Measurements from ENCODE around the gene OMD. TPM values are rescaled to one million over a fixed set of nuclear protein-coding genes. Genes with fewer than 3 reads are reported as not detected.
A peak's percentile ranks its signal among the peaks of the same experiment; 100 is the strongest.

Gene OMD, protein sequence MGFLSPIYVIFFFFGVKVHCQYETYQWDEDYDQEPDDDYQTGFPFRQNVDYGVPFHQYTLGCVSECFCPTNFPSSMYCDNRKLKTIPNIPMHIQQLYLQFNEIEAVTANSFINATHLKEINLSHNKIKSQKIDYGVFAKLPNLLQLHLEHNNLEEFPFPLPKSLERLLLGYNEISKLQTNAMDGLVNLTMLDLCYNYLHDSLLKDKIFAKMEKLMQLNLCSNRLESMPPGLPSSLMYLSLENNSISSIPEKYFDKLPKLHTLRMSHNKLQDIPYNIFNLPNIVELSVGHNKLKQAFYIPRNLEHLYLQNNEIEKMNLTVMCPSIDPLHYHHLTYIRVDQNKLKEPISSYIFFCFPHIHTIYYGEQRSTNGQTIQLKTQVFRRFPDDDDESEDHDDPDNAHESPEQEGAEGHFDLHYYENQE
- not detected in 3 replicates for total RNA-seq

DNA sequence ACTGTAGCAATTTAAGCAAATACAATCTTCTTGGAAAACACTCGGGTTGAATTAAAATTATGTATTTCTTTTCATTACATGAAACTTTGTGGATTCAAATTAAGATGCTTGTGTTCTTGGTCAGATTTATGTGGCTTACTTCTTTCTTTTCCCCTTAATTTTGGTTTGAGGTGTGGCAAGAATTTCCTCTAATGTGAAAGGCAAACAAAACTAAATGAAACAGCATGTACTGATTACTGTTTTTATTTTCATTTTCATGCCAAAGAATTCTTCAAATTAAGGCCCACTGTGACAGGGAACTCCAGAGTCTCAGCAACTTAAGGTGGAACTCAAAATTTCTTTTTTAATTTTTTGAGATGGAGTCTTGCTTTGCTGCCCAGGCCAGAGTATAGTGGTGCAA lies at the start of gene OMD:
TSS of gene OMD (minus strand) at position 132 of the 400 bp plus-strand sequence. CDS start 6,913 bp downstream, outside the sequence.
- Mint-ChIP-seq H3K36me3 (no peaks in the 10 kb centered on the region), H3K9me3 (no peaks in the 10 kb centered on the region), H3K4me3 (no peak within 1 kb of the TSS), H3K27me3 (ENCODE audit: low read depth) (no peaks in the 10 kb centered on the region), H3K4me1 (peaks cover 25% of the 10 kb centered on the region), H3K27ac (peak within 1 kb of the TSS; percentile 35)
- TF ChIP-seq, protein P1, sequence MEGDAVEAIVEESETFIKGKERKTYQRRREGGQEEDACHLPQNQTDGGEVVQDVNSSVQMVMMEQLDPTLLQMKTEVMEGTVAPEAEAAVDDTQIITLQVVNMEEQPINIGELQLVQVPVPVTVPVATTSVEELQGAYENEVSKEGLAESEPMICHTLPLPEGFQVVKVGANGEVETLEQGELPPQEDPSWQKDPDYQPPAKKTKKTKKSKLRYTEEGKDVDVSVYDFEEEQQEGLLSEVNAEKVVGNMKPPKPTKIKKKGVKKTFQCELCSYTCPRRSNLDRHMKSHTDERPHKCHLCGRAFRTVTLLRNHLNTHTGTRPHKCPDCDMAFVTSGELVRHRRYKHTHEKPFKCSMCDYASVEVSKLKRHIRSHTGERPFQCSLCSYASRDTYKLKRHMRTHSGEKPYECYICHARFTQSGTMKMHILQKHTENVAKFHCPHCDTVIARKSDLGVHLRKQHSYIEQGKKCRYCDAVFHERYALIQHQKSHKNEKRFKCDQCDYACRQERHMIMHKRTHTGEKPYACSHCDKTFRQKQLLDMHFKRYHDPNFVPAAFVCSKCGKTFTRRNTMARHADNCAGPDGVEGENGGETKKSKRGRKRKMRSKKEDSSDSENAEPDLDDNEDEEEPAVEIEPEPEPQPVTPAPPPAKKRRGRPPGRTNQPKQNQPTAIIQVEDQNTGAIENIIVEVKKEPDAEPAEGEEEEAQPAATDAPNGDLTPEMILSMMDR (IDR thresholded peaks at IDR 0.05; ENCODE audit: unreplicated experiment): no peak
- no peak for DNase-seq (ENCODE audit: low spot score in 2 of 2, unreplicated experiment in 2 of 2)

DNA sequence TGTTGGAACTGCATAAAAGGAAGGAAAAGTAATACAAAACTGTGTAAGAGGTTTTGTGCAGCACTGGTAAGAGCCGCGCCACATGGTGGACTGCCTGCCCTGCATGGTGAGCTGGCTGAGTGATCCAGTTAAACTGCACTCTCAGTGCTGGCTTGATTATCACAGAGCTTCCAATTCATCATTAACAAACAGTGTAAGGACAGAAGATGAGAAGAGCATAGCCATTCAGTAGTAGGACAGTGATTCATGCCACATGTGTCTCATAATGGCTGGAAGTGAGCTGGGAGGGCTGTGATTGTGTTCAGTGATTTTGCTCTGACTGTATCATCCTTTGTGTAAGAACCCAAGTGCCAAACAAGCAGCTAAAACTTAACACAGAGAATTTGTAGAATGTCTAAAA lies 43.9 kb upstream of the OMD start:
- no peak for DNase-seq (ENCODE audit: low spot score in 2 of 2, unreplicated experiment in 2 of 2)
- Mint-ChIP-seq H3K27ac (no peak overlapping the region), H3K36me3 (no peaks in the 10 kb centered on the region), H3K4me3 (no peak overlapping the region), H3K4me1 (peaks cover 6% of the 10 kb centered on the region), H3K9me3 (no peaks in the 10 kb centered on the region), H3K27me3 (ENCODE audit: low read depth) (no peaks in the 10 kb centered on the region)
- TF ChIP-seq, protein P1 (IDR thresholded peaks at IDR 0.05; ENCODE audit: unreplicated experiment): no peak

DNA sequence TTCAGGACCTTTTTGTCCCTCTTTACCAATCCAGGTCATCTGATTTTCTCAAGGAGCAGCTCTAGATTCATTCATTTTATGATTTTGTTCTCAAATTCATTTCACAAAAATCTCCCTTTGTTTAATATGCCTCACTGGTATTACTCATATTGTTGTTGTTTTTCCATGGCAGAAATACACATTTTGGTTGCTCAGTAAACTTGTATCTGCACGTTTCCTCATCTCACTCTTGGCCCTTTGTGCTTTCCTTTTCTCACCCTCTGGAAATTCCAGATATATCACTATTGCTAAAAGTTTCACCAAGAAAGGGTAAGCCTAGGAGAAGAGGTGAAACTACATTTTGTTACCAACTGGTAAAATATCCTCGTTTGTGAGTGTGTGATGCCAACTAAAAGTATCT lies 43.2 kb upstream of the OMD start:
- Mint-ChIP-seq H3K9me3 (no peaks in the 10 kb centered on the region), H3K27ac (no peak overlapping the region), H3K27me3 (ENCODE audit: low read depth) (no peaks in the 10 kb centered on the region), H3K36me3 (no peaks in the 10 kb centered on the region), H3K4me1 (peaks cover 6% of the 10 kb centered on the region), H3K4me3 (no peak overlapping the region)
- no peak for DNase-seq (ENCODE audit: low spot score in 2 of 2, unreplicated experiment in 2 of 2)
- TF ChIP-seq, protein P1 (IDR thresholded peaks at IDR 0.05; ENCODE audit: unreplicated experiment): no peak

DNA sequence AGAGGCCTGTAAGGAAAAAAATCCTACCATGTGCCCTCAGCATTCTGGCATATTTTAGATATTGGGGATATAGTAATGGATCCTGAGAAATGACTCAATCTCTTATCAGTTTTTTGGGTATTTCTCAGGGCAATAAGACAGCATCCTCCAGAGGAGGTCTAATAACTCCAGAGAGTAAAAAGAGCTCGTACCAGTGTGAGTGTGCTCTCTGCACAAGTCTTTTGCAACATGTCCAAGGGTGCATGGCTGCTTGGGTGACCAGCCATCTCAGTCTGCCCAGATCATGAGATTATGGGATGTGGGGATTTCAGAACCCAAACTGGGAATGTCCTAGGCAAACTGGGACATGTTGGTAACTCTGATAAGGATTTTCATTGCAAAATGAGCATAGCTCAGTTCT lies 42.8 kb upstream of the OMD start:
- Mint-ChIP-seq H3K27ac (no peak overlapping the region), H3K9me3 (no peaks in the 10 kb centered on the region), H3K27me3 (ENCODE audit: low read depth) (no peaks in the 10 kb centered on the region), H3K4me1 (peaks cover 6% of the 10 kb centered on the region), H3K4me3 (no peak overlapping the region), H3K36me3 (no peaks in the 10 kb centered on the region)
- TF ChIP-seq, protein P1 (IDR thresholded peaks at IDR 0.05; ENCODE audit: unreplicated experiment): no peak
- DNase-seq (ENCODE audit: low spot score in 2 of 2, unreplicated experiment in 2 of 2): no peak

DNA sequence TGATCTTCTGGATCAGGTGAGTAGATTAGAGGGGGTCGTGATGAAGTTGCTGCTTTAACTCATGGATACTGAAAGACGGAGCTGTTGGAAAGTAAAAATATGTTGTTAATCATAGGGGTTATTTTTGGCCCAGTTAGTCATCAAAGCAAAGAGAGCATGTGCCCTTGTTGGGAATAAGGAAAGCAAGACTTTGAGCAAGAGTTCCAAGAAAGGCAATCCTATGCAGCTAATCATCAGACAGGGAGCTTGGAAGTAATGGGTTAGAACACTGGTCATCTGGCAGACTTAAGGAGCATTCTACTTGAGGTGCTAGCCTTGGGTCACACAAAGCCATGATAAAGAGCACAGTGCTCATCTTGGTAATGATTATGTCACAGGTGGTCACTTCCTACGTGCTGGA lies 39.7 kb upstream of the OMD start:
- TF ChIP-seq, protein P1 (IDR thresholded peaks at IDR 0.05; ENCODE audit: unreplicated experiment): no peak
- peaks cover 8% of the 10 kb centered on the region for H3K4me1 Mint-ChIP-seq
- H3K9me3 Mint-ChIP-seq: no peaks in the 10 kb centered on the region
- no peak overlapping the region for H3K4me3 Mint-ChIP-seq
- no peaks in the 10 kb centered on the region for H3K27me3 Mint-ChIP-seq (ENCODE audit: low read depth)
- H3K27ac Mint-ChIP-seq: no peak overlapping the region
- no peaks in the 10 kb centered on the region for H3K36me3 Mint-ChIP-seq
- no peak for DNase-seq (ENCODE audit: low spot score in 2 of 2, unreplicated experiment in 2 of 2)

Data from mesothelial cell of epicardium (in vitro differentiated cells).